Measurements from ENCODE around the gene UNC119B.

UNC119B gene

GRCh38 chr12:120736404-120737331 lies 26.4 kb downstream of the UNC119B start:
- TF ChIP-seq CTCF (conservative IDR thresholded peaks at IDR 0.05), result no peak
- no peak for TF ChIP-seq ZFX (IDR thresholded peaks at IDR 0.05)
- no peak overlapping the region for H3K27ac ChIP-seq

DNA sequence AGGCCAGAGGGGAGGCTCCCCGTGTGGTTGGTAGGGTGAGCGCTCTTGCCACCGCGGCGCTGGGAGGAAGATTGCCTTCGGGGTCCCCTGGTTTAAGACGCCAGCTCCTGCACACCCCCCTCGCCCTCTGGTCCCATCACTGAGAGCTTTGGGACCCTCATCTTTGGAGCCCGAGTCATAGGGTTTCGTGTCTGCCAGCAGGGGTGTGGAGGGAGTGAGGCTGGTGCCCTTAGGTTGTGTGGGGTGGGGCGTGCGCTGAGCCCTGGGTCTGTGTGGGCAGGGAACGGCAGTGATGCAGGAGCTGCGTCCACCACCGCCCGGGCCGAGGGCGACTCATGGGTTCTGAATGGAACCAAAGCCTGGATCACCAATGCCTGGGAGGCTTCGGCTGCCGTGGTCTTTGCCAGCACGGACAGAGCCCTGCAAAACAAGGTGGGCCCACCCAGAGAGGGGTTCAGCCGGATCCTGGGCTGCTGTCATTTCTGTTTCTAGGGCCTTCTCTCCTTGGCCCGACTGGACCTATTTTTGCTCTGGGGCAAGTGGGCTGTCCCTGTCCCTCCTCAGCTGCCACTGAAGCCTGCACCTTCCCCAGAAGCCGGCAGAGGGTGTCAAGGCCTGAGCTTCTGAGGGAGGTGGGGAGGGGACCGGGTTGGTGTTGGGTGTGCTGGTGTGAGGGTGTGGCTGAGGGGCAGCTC lies 27.4 kb downstream of the UNC119B start:
- TF ChIP-seq CTCF (conservative IDR thresholded peaks at IDR 0.05), result no peak
- no peak for TF ChIP-seq ZFX (IDR thresholded peaks at IDR 0.05)
- H3K27ac ChIP-seq, result no peak overlapping the region

GRCh38 chr12:120738252-120739030 lies 28.2 kb downstream of the UNC119B start:
- no peak for TF ChIP-seq ZFX (IDR thresholded peaks at IDR 0.05)
- no peak for TF ChIP-seq CTCF (conservative IDR thresholded peaks at IDR 0.05)

DNA sequence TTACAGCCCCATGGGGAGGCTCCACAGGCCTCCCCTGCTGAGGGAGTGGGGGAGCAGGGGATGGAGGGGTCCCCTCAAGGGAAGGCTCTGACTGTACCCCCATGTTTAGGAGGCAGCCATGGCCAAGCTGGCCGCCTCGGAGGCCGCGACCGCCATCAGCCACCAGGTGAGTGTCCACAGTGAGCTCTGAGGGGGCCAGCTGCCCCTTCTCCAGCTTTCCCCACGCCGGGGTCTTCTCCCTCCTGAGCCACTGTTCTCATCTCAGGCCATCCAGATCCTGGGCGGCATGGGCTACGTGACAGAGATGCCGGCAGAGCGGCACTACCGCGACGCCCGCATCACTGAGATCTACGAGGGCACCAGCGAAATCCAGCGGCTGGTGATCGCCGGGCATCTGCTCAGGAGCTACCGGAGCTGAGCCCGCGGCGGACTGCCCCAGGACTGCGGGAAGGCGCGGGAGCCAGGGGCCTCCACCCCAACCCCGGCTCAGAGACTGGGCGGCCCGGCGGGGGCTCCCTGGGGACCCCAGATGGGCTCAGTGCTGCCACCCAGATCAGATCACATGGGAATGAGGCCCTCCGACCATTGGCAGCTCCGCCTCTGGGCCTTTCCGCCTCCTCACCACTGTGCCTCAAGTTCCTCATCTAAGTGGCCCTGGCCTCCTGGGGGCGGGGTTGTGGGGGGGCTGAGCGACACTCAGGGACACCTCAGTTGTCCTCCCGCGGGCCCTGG lies 28.9 kb downstream of the UNC119B start:
- TF ChIP-seq ZFX (IDR thresholded peaks at IDR 0.05) (no peak), CTCF (conservative IDR thresholded peaks at IDR 0.05) (no peak)
- H3K27ac ChIP-seq, result no peak overlapping the region

More at GRCh38 chr12:120738252-120739030, 28.2 kb downstream of the UNC119B start:
- H3K27ac ChIP-seq, result no peak overlapping the region

DNA sequence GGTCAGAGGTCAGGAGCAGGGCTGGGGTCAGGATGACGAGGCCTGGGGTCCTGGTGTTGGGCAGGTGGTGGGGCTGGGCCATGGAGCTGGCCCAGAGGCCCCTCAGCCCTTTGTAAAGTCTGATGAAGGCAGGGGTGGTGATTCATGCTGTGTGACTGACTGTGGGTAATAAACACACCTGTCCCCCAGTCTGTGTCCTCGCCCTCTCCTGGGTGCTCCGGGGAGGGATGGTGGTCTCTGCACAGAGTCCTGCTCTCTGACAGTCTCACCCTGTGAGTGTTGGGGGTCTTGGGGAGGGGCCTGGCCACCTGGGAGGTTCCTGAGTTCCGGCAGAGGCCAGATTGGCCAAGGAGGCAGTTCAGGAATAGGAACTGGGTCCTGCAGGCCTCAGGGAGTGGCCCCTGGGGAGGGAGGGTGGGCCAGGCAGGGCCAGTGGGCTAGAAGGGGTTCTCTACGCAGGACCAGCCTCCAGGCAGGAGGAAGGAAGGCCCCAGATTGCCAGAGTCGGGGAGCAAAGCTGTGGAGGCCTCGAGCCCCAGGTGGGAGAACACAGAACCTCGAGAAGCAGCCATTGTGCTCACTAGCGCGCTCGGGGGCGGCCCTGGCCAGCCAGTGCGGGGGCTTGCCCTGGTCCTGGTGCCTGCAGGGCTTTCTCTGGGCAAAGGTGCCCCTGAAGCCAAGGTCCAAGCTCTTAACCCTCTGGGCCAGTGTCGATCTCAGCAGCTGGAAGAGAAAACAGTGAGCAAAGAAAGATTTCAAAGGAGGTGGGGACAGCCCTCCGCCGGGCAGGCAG lies 29.8 kb downstream of the UNC119B start:
- H3K27ac ChIP-seq, result no peak overlapping the region
- TF ChIP-seq ZFX (IDR thresholded peaks at IDR 0.05) (no peak), CTCF (conservative IDR thresholded peaks at IDR 0.05) (no peak)

- TF ChIP-seq ZFX (IDR thresholded peaks at IDR 0.05) (no peak), CTCF (conservative IDR thresholded peaks at IDR 0.05) (no peak)
Observed at GRCh38 chr12:120740871-120741270, 30.6 kb downstream of the UNC119B start.

More at GRCh38 chr12:120740871-120741270, 30.6 kb downstream of the UNC119B start:
- H3K27ac ChIP-seq, result no peak overlapping the region
